ENCODE data around the gene MUC22. TPM values are rescaled to one million over a fixed set of nuclear protein-coding genes. Genes with fewer than 3 reads are reported as not detected.

The MUC22 gene
- total and polyA plus RNA-seq, 2 of the 4 experiments (the other 2 are of a cell fraction): 0.02 TPM; not detected in 1

- no peak overlapping the region for H4K5ac ChIP-seq (ENCODE audit: low read depth, low read length)
- no peak overlapping the region for H3K23ac ChIP-seq (ENCODE audit: low read depth, low read length)
- no peak overlapping the region for H3K4me3 ChIP-seq (ENCODE audit: insufficient read depth, low read depth, low read length)
- no peak overlapping the region for H3K14ac ChIP-seq (replicated peaks; ENCODE audit: low read depth, low read length)
- H2AFZ ChIP-seq (replicated peaks; ENCODE audit: low read length, poor library complexity): no peak overlapping the region
- no peak overlapping the region for H3K4ac ChIP-seq (ENCODE audit: low read depth, low read length)
- H3K4me2 ChIP-seq (ENCODE audit: low read depth, low read length): no peak overlapping the region
- H4K91ac ChIP-seq (ENCODE audit: insufficient read depth, low read depth, low read length): no peak overlapping the region
- no peak overlapping the region for H2BK20ac ChIP-seq (ENCODE audit: low read depth, low read length)
- H2BK15ac ChIP-seq (ENCODE audit: low read depth, low read length): no peak overlapping the region
- H2BK5ac ChIP-seq (ENCODE audit: low read depth, low read length, poor library complexity, severe bottlenecking): no peak overlapping the region
- dilution Hi-C loops (cut with HindIII; ENCODE audit: low sequenced_read_pairs, unreplicated experiment): no loop called here
- H4K20me1 ChIP-seq (ENCODE audit: insufficient read depth, low read length): no peaks in the 10 kb centered on the region
- H3K9me3 ChIP-seq (ENCODE audit: control insufficient read depth, insufficient read depth, low read length): 0 out of 2 replicates have a peak, but pooled peaks cover 2% of the 10 kb centered on the region
- no TSS peak for BruUV-seq (replicated peaks)
- no peak overlapping the region for H2AK5ac ChIP-seq (ENCODE audit: low read depth, low read length)
- TF ChIP-seq RFX5 (IDR thresholded peaks at IDR 0.05; ENCODE audit: low read depth, low read length): no peak
- no peak for TF ChIP-seq MAZ (IDR thresholded peaks at IDR 0.05; ENCODE audit: borderline replicate concordance, low read depth, low read length)
- no peak for TF ChIP-seq FOS (IDR thresholded peaks at IDR 0.05; ENCODE audit: low read depth, low read length)
- TF ChIP-seq, protein P1, sequence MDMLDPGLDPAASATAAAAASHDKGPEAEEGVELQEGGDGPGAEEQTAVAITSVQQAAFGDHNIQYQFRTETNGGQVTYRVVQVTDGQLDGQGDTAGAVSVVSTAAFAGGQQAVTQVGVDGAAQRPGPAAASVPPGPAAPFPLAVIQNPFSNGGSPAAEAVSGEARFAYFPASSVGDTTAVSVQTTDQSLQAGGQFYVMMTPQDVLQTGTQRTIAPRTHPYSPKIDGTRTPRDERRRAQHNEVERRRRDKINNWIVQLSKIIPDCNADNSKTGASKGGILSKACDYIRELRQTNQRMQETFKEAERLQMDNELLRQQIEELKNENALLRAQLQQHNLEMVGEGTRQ (IDR thresholded peaks at IDR 0.05; ENCODE audit: low read depth, low read length): no peak
- no peak for TF ChIP-seq POLR2A (IDR thresholded peaks at IDR 0.05; ENCODE audit: low read depth, low read length)
- no peak for TF ChIP-seq SMC3 (IDR thresholded peaks at IDR 0.05; ENCODE audit: low read depth, low read length)
- POLR2A ChIA-PET (ENCODE audit: unreplicated experiment): no interaction called here
- H3K79me1 ChIP-seq (ENCODE audit: low read depth in 1 of 2, low read length in 2 of 2): no peaks in the 10 kb centered on the region
- H4K8ac ChIP-seq (ENCODE audit: low read depth in 2 of 2, low read length in 2 of 2): no peak overlapping the region
- H2AK9ac ChIP-seq (replicated peaks; ENCODE audit: low read depth, low read length, poor library complexity): no peak overlapping the region
- H3K9ac ChIP-seq (ENCODE audit: low read depth, low read length): no peak overlapping the region
- intact Hi-C loops (cut with micrococcal nuclease): no loop called here
- H3K27me3 ChIP-seq (ENCODE audit: control insufficient read depth, insufficient read depth, low read length): peaks cover 7% of the 10 kb centered on the region
- no peaks in the 10 kb centered on the region for H3K4me1 ChIP-seq (ENCODE audit: control insufficient read depth, insufficient read depth, low read length)
- in situ Hi-C loops (cut with MboI; ENCODE audit: low sequenced_read_pairs): no loop called here
- WGBS, 2 experiments (ENCODE audit: extremely low coverage in 2 of 2, insufficient read length in 1 of 2): 60% methylated on average over 1 of the region's 6 CpGs; no CpG with 5 or more reads in 1 of the 2 experiments
- no peak for DNase-seq
- CTCF ChIA-PET: no interaction called here
- H3K36me3 ChIP-seq (ENCODE audit: control insufficient read depth, insufficient read depth, low read length): no peaks in the 10 kb centered on the region
- H3K27ac ChIP-seq (ENCODE audit: insufficient read depth, low read length): no peak overlapping the region
- no peak overlapping the region for H2BK120ac ChIP-seq (ENCODE audit: low read depth, low read length)
- ATAC-seq (ENCODE audit: low read depth): no peak
- no peaks in the 10 kb centered on the region for H3K9me1 ChIP-seq (ENCODE audit: insufficient read depth, low read length)
- H3K56ac ChIP-seq (ENCODE audit: extremely low read depth, insufficient read depth, low read length): no peak overlapping the region
- H3K18ac ChIP-seq (ENCODE audit: low read depth, low read length): no peak overlapping the region
These were observed 20.8 kb downstream of the MUC22 start for GRCh38 chr6:31031095-31031494.

Data from IMR-90 (cell line).